ENCODE data around the gene SLC7A5. TPM values are rescaled to one million over a fixed set of nuclear protein-coding genes. Genes with fewer than 3 reads are reported as not detected.

Gene SLC7A5
- polyA plus RNA-seq, 2 of the 4 experiments (the other 2 are of a cell fraction), result 265 to 972 TPM

- ATAC-seq, result no peak
- Histone ChIP-seq H3K4me1 (peaks cover 99% of the 10 kb centered on the region), H3K4me2 (peak overlapping the region; percentile 51), H3K27ac (peak overlapping the region; percentile 97 to 99), H3K9me3 (no peaks in the 10 kb centered on the region), H3K4me3 (no peak overlapping the region; the same call in 1 of the 3 replicates)
- DNase-seq (ENCODE audit: low read depth in 1 of 2, low spot score in 1 of 2), result peak in 1 of 2 experiments; percentile 66
- TF ChIP-seq SMC3 (IDR thresholded peaks at IDR 0.05) (no peak), JUN (IDR thresholded peaks at IDR 0.05) (peak in 1 of 2 experiments; percentile 72; a peak in 3 of 5 replicates), MYC (IDR thresholded peaks at IDR 0.05; ENCODE audit: borderline replicate concordance, low read length) (no peak), RNF2 (IDR thresholded peaks at IDR 0.05; ENCODE audit: borderline replicate concordance, low read depth) (no peak), FOSL2 (IDR thresholded peaks at IDR 0.05) (no peak), FOSL2 (CRISPR knock-in tag; IDR thresholded peaks at IDR 0.05) (no peak; the same call in 1 of the 2 replicates), E2F6 (IDR thresholded peaks at IDR 0.05; ENCODE audit: borderline replicate concordance, low read depth) (0 out of 2 replicates have a peak, but pooled peaks have one; percentile 10), MAX (IDR thresholded peaks at IDR 0.05) (0 out of 2 replicates have a peak, but pooled peaks have one; percentile 25), USF2 (IDR thresholded peaks at IDR 0.05) (peak; percentile 13; the same call in 1 of the 2 replicates), RCOR1 (IDR thresholded peaks at IDR 0.05; ENCODE audit: low read depth, low read length) (no peak), ZC3H11A (IDR thresholded peaks at IDR 0.05) (no peak), POLR2AphosphoS2 (conservative IDR thresholded peaks at IDR 0.05; ENCODE audit: low read length) (peak; percentile 77; the same call in 1 of the 2 replicates), SREBF2 (IDR thresholded peaks at IDR 0.05) (no peak), NPAS2 (CRISPR knock-in tag; IDR thresholded peaks at IDR 0.05; ENCODE audit: borderline replicate concordance) (no peak), CBX2 (IDR thresholded peaks at IDR 0.05; ENCODE audit: borderline replicate concordance, low read depth) (no peak), BCL3 (IDR thresholded peaks at IDR 0.05) (0 out of 3 replicates have a peak, but pooled peaks have one; percentile 43)
- WGBS (ENCODE audit: missing lambda C conversion rate), result 69% methylated on average over 32 of the region's 37 CpGs
- POLR2A ChIA-PET, result interaction anchor here (0.9 kb wide), 1 partner anchor 41 kb away, joined by 3 read pairs; no protein-coding TSS in a partner anchor
- CTCF ChIA-PET, result interaction anchor here (1.2 to 30.2 kb wide), 5 partner anchors 18 to 58 kb away, joined by 3 to 417 read pairs (median 19); partner anchors contain the start of gene SLC7A5
- FAIRE-seq, result no peak
Observed at GRCh38 chr16:87830673-87831420, 38.5 kb downstream of the SLC7A5 start.

GRCh38 chr16:87829988-87830672, 39.2 kb downstream of the SLC7A5 start:
- H3K9me3 ChIP-seq, result no peaks in the 10 kb centered on the region
- 34% methylated on average over 21 of the region's 21 CpGs for WGBS (ENCODE audit: missing lambda C conversion rate)
- no peak for ATAC-seq

More at GRCh38 chr16:87829988-87830672, 39.2 kb downstream of the SLC7A5 start:
- POLR2A ChIA-PET, result interaction anchor here (0.9 to 6.3 kb wide), 3 partner anchors 24 to 51 kb away, joined by 3 to 52 read pairs (median 11); no protein-coding TSS in a partner anchor
- Histone ChIP-seq H3K27ac (peak overlapping the region; percentile 97 to 99), H3K4me2 (peak overlapping the region; percentile 51), H3K4me1 (peaks cover 99% of the 10 kb centered on the region), H3K4me3 (no peak overlapping the region; the same call in 2 of the 3 replicates)
- peak; percentile 51 for FAIRE-seq
- peak in 1 of 2 experiments; percentile 75 for DNase-seq (ENCODE audit: low read depth in 1 of 2, low spot score in 1 of 2)
- CTCF ChIA-PET, result interaction anchor here (1.3 to 30.2 kb wide), 4 partner anchors 19 to 62 kb away, joined by 4 to 417 read pairs (median 110); partner anchors contain the start of gene SLC7A5
- peak; percentile 20; the same call in 1 of the 2 replicates for TF ChIP-seq MAX (IDR thresholded peaks at IDR 0.05)
- 0 out of 2 replicates have a peak, but pooled peaks have one; percentile 10 for TF ChIP-seq HOXA7 (CRISPR knock-in tag; IDR thresholded peaks at IDR 0.05)
- TF ChIP-seq GATA3 (IDR thresholded peaks at IDR 0.05; ENCODE audit: borderline replicate concordance), result peak; percentile 31; the same call in 1 of the 2 replicates
- no peak for TF ChIP-seq KDM5A (IDR thresholded peaks at IDR 0.05)
- 0 out of 2 replicates have a peak, but pooled peaks have one; percentile 15 for TF ChIP-seq HOXB13 (CRISPR knock-in tag; IDR thresholded peaks at IDR 0.05; ENCODE audit: low read depth)
- 0 out of 5 replicates have a peak, but pooled peaks of 1 of the 2 experiments have one; percentile 9 for TF ChIP-seq EP300 (IDR thresholded peaks at IDR 0.05)
- no peak for TF ChIP-seq ZC3H11A (IDR thresholded peaks at IDR 0.05)
- TF ChIP-seq PBX3 (IDR thresholded peaks at IDR 0.05), result 0 out of 2 replicates have a peak, but pooled peaks have one; percentile 27
- 0 out of 2 replicates have a peak, but pooled peaks have one; percentile 11 for TF ChIP-seq ATOH8 (CRISPR knock-in tag; IDR thresholded peaks at IDR 0.05; ENCODE audit: low read depth)
- TF ChIP-seq MAZ (IDR thresholded peaks at IDR 0.05; ENCODE audit: borderline replicate concordance, low read depth, low read length), result no peak

All from A549 (cell line).